Left ventricle myocardium inferior (tissue), 1 donor: ENCODE measurements around the gene ADAMTSL1. TPM values are rescaled to one million over a fixed set of nuclear protein-coding genes. Genes with fewer than 3 reads are reported as not detected.

Experiments used
- DNase-seq: peaks from one replicate; pipeline ENCODE4 v3.0.0-alpha.2; 2020
- H3K27ac ChIP-seq: fragments of 200-600 bp; replicated peaks from 2 replicates; pipeline ENCODE4 v1.8.0; 2021
- H3K27me3 ChIP-seq: fragments of 200-600 bp; 2 replicates; pipeline ENCODE4 v1.8.0; 2021; ENCODE audit warnings: low read depth
- H3K36me3 ChIP-seq: fragments of 200-600 bp; 2 replicates; pipeline ENCODE4 v1.8.0; 2021
- H3K4me1 ChIP-seq: fragments of 200-600 bp; 2 replicates; pipeline ENCODE4 v1.8.0; 2021
- H3K4me3 ChIP-seq: fragments of 200-600 bp; 2 replicates; pipeline ENCODE4 v1.8.0; 2021; ENCODE audit warnings: mild to moderate bottlenecking, moderate library complexity
- H3K9me3 ChIP-seq: fragments of 200-600 bp; replicated peaks from 2 replicates; pipeline ENCODE4 v1.8.0; 2021
- CTCF ChIP-seq: fragments of 200-600 bp; IDR thresholded peaks from 2 replicates; pipeline ENCODE4 v1.8.0; 2021; ENCODE audit warnings: antibody characterized with exemption, mild to moderate bottlenecking, borderline replicate concordance
- intact Hi-C: fragments of 100-400 bp; cut with micrococcal nuclease; formaldehyde crosslinking; loops from one replicate; pipeline ENCODE4 v1.11.0; 2022
- total RNA-seq: library from RNA; stranded (reverse); fragmentation: NEBNext Ultra II Directional; extraction: Animal tissue kit (Norgen Biotek cat#: 25700); gene quantifications from one replicate; pipeline ENCODE4 v1.2.1, GENCODE V29; 2021
- donor health status: DM: no; HTN: yes; CAD: no; lungs with severe emphysema.

ADAMTSL1 gene
- total RNA-seq, 1 donor from 2014 or later = 1.7 TPM

DNA sequence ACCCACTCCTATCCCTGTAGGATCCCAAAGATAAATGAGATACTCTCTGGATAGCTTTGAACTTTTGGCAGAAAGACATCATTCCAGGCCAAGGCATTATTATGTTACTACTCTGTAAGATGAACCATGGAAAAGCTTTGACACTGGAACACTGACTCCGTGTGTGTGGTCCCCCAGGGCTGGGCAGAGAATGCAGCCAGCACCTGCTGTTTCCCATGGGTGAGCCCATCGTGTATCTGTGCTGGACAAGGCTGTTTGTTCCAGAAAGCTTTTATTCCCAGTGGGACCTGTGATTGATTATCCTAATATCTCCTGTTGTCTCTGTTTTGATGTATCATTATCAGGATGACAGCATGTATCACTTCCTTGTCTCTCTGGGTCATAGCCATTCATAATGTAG lies 304.2 kb downstream of the ADAMTSL1 start:
- DNase-seq = no peak

DNA sequence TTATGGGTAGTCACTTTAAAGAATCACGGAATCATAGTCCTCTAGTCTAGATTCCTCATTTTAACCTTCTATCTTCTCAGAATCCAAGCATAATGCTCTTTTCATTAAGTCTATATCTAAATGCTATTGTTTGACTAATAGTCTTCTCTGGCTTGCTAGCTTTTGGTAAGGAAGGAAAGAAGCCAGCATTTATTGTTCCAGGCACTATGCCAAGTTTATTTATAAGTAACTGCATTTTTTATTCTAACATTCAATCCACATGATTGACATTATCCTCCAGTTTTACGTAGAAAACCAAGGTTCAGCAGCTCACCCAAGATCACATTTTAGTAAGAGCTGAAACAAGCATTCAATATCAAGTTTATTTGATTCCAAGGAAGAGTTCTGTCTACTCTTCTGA lies 304.9 kb downstream of the ADAMTSL1 start:
- no peak for TF ChIP-seq CTCF
- Histone ChIP-seq H3K27ac (no peak overlapping the region), H3K4me3 (no peak overlapping the region), H3K9me3 (no peaks in the 10 kb centered on the region), H3K4me1 (peaks cover 16% of the 10 kb centered on the region), H3K36me3 (no peaks in the 10 kb centered on the region), H3K27me3 (no peaks in the 10 kb centered on the region)
- no peak for DNase-seq
- intact Hi-C loops = no loop called here

More for the DNA sequence above, 304.2 kb downstream of the ADAMTSL1 start:
- no peaks in the 10 kb centered on the region for H3K36me3 ChIP-seq
- H3K9me3 ChIP-seq = no peaks in the 10 kb centered on the region
- peaks cover 13% of the 10 kb centered on the region for H3K4me1 ChIP-seq
- TF ChIP-seq CTCF = no peak
- H3K4me3 ChIP-seq = no peak overlapping the region
- H3K27me3 ChIP-seq = no peaks in the 10 kb centered on the region
- intact Hi-C loops = no loop called here
- H3K27ac ChIP-seq = no peak overlapping the region

GRCh38 chr9:18783909-18784308 lies 310.0 kb downstream of the ADAMTSL1 start:
- no peaks in the 10 kb centered on the region for H3K9me3 ChIP-seq
- H3K4me3 ChIP-seq = no peak overlapping the region
- intact Hi-C loops = no loop called here
- peak overlapping the region; percentile 83 for H3K27ac ChIP-seq
- TF ChIP-seq CTCF = no peak
- no peak for DNase-seq
- no peaks in the 10 kb centered on the region for H3K36me3 ChIP-seq
- peaks cover 47% of the 10 kb centered on the region for H3K4me1 ChIP-seq
- no peaks in the 10 kb centered on the region for H3K27me3 ChIP-seq

DNA sequence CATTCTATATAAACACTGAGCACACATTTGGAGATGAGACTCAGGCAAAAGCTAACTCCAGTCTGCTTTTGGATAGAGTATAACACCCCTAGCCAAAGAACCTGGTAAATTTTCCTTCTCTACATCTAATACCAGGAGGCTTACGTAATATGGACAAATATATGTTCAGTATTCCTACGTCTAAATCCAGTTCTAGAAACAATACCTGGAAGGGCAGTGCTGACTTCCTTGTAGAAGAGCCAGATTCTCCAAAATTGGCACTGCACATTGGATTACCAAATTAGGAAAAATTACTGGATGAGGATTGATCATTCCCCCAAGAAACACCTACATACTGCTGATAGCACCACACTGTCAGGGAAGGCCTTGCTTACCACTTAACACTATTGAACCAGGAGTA lies 311.7 kb downstream of the ADAMTSL1 start:
- no peak overlapping the region for H3K4me3 ChIP-seq
- no peak for DNase-seq
- no peak for TF ChIP-seq CTCF
- H3K9me3 ChIP-seq = no peaks in the 10 kb centered on the region
- no peaks in the 10 kb centered on the region for H3K27me3 ChIP-seq
- intact Hi-C loops = no loop called here
- H3K4me1 ChIP-seq = peaks cover 43% of the 10 kb centered on the region
- H3K27ac ChIP-seq = peak overlapping the region; percentile 83
- no peaks in the 10 kb centered on the region for H3K36me3 ChIP-seq

DNA sequence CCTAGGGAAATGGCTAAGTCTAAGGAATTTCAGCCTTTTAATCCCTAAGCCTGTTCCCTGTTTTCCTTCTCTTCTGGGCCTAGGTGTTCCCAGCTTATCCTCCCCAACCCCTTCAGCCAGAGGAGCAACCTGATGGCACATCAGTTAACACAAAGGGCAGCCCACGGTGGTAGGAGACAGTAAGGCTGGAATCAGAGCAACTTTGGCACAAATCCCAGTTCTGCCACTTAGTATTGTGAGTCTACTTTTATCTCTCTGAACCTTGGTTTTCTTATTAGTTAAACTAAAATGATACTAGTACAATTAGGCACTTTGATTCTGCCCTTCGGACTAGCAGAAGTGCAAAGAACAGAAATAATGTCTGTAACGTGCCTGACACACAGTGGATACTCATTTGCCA lies 312.2 kb downstream of the ADAMTSL1 start:
- TF ChIP-seq CTCF = no peak
- DNase-seq = no peak
- H3K27me3 ChIP-seq = no peaks in the 10 kb centered on the region
- no peaks in the 10 kb centered on the region for H3K9me3 ChIP-seq
- no peaks in the 10 kb centered on the region for H3K36me3 ChIP-seq
- peaks cover 43% of the 10 kb centered on the region for H3K4me1 ChIP-seq
- peak overlapping the region; percentile 83 for H3K27ac ChIP-seq
- H3K4me3 ChIP-seq = no peak overlapping the region
- intact Hi-C loops = no loop called here
